Subcutaneous abdominal adipose tissue (tissue), 5 donors: ENCODE measurements around the gene MLN.

Source experiments
- H3K27ac ChIP-seq: one replicate; pipeline ENCODE4 v1.7.0; 2013; ENCODE audit warnings: low read depth, mild to moderate bottlenecking, inconsistent platforms, low read length, moderate library complexity
- H3K27me3 ChIP-seq, 5 donors: one replicate each; pipeline ENCODE4 v1.7.0; 2013; ENCODE audit warnings: low read length in 5 of 5, inconsistent platforms in 1 of 5; ENCODE audit not compliant: control insufficient read depth in 5 of 5, insufficient read depth in 4 of 5
- H3K36me3 ChIP-seq, 5 donors: one replicate each; pipeline ENCODE4 v1.7.0; 2013; ENCODE audit warnings: low read length in 5 of 5; ENCODE audit not compliant: control insufficient read depth in 5 of 5, insufficient read depth in 5 of 5
- H3K4me1 ChIP-seq, 5 donors: one replicate each; pipeline ENCODE4 v1.7.0; 2013; ENCODE audit warnings: low read length in 5 of 5, mild to moderate bottlenecking in 3 of 5, moderate library complexity in 1 of 5; ENCODE audit not compliant: control insufficient read depth in 5 of 5, insufficient read depth in 5 of 5
- H3K4me3 ChIP-seq, 5 donors: one replicate each; pipeline ENCODE4 v1.7.0; 2013; ENCODE audit warnings: low read length in 5 of 5, low read depth in 1 of 5
- H3K9ac ChIP-seq, 5 donors: one replicate each; pipeline ENCODE4 v1.7.0; 2013; ENCODE audit warnings: low read length in 5 of 5, mild to moderate bottlenecking in 4 of 5, moderate library complexity in 3 of 5
- H3K9me3 ChIP-seq, 5 donors: one replicate each; pipeline ENCODE4 v1.7.0; 2013; ENCODE audit warnings: low read length in 5 of 5; ENCODE audit not compliant: control insufficient read depth in 5 of 5
- donor health status: healthy.
- donor health status: healthy.
- donor health status: healthy.
- donor health status: healthy.
- donor health status: healthy.

MLN gene

DNA sequence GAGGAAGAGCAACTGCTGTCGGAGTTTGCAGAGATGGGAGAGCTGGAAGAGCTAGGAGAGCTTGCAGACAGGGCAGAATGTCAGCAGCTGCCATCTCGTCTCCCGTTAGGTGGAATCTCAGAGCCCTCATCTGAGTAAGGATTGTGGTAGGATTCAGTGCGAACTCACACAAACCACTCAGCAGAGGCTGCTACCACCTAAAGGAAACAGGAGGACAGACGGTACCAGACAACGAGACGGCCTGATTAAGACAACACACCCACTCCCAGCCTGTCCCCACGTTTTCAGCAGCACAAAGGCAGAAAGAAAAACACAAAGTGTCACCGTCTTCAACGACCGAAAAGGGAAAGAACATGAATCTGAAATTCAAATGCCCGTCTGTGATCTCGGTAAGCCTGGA is 19.0 kb downstream of the MLN start:
- no peak overlapping the region for H3K27ac ChIP-seq
- no peaks in the 10 kb centered on the region for H3K9me3 ChIP-seq
- peaks cover 0 to 54% (median 47%) of the 10 kb centered on the region in 5 donors for H3K36me3 ChIP-seq
- H3K9ac ChIP-seq, result peak overlapping the region in 3 of 5 donors; percentile 22 to 77 (median 68)
- H3K27me3 ChIP-seq, result no peaks in the 10 kb centered on the region
- no peak overlapping the region for H3K4me3 ChIP-seq
- H3K4me1 ChIP-seq, result peaks cover 18 to 63% (median 50%) of the 10 kb centered on the region in 5 donors

GRCh38 chr6:33783781-33784520 is 19.9 kb downstream of the MLN start:
- H3K9me3 ChIP-seq, result no peaks in the 10 kb centered on the region
- no peaks in the 10 kb centered on the region for H3K27me3 ChIP-seq
- H3K36me3 ChIP-seq, result peaks cover 0 to 62% (median 55%) of the 10 kb centered on the region in 5 donors
- H3K4me1 ChIP-seq, result peaks cover 16 to 58% (median 45%) of the 10 kb centered on the region in 5 donors
- H3K9ac ChIP-seq, result no peak overlapping the region
- no peak overlapping the region for H3K27ac ChIP-seq
- no peak overlapping the region for H3K4me3 ChIP-seq

DNA sequence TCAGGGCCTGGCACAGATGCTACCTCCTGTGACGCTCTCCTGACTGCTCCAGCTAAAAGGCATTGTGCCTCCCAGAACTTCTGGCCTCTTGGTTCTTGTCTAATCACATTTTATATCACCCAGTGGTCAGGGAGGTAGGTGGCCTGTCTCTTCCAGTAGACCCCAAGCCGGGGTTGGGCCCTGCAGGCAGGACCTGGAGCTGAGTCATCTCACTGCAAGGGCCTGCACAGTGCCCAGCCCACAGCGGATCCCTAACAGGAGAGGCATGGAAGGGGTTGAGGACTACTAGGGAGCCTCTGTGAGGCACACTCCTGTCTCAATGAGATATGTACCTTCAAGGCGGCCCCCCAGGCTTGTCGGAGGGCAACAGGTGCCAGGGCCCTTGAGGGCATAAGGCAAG is 21.2 kb downstream of the MLN start:
- Histone ChIP-seq H3K27me3 (no peaks in the 10 kb centered on the region), H3K4me3 (no peak overlapping the region), H3K9me3 (no peaks in the 10 kb centered on the region), H3K9ac (no peak overlapping the region), H3K27ac (no peak overlapping the region), H3K36me3 (peaks cover 4 to 76% (median 69%) of the 10 kb centered on the region in 5 donors), H3K4me1 (peaks cover 11 to 53% (median 38%) of the 10 kb centered on the region in 5 donors)

GRCh38 chr6:33781131-33781975 is 22.4 kb downstream of the MLN start:
- no peak overlapping the region for H3K4me3 ChIP-seq

GRCh38 chr6:33779895-33780294 is 23.9 kb downstream of the MLN start:
- Histone ChIP-seq H3K9ac (no peak overlapping the region), H3K4me3 (no peak overlapping the region)

More at GRCh38 chr6:33781131-33781975, 22.4 kb downstream of the MLN start:
- Histone ChIP-seq H3K4me1 (peaks cover 3 to 41% (median 26%) of the 10 kb centered on the region in 5 donors), H3K9me3 (no peaks in the 10 kb centered on the region), H3K36me3 (peaks cover 4 to 88% (median 81%) of the 10 kb centered on the region in 5 donors), H3K27me3 (no peaks in the 10 kb centered on the region), H3K9ac (no peak overlapping the region), H3K27ac (no peak overlapping the region)

GRCh38 chr6:33779290-33779689 is 24.5 kb downstream of the MLN start:
- no peak overlapping the region for H3K27ac ChIP-seq
- H3K9me3 ChIP-seq, result no peaks in the 10 kb centered on the region
- H3K36me3 ChIP-seq, result peaks cover 7 to 99% (median 93%) of the 10 kb centered on the region in 5 donors
- H3K9ac ChIP-seq, result no peak overlapping the region
- H3K4me1 ChIP-seq, result peaks cover 3 to 21% (median 7%) of the 10 kb centered on the region in 5 donors
- no peak overlapping the region for H3K4me3 ChIP-seq
- H3K27me3 ChIP-seq, result no peaks in the 10 kb centered on the region

More at GRCh38 chr6:33779895-33780294, 23.9 kb downstream of the MLN start:
- no peak overlapping the region for H3K27ac ChIP-seq
- H3K36me3 ChIP-seq, result peaks cover 7 to 99% (median 94%) of the 10 kb centered on the region in 5 donors
- peaks cover 3 to 26% (median 11%) of the 10 kb centered on the region in 5 donors for H3K4me1 ChIP-seq
- H3K27me3 ChIP-seq, result no peaks in the 10 kb centered on the region
- no peaks in the 10 kb centered on the region for H3K9me3 ChIP-seq

DNA sequence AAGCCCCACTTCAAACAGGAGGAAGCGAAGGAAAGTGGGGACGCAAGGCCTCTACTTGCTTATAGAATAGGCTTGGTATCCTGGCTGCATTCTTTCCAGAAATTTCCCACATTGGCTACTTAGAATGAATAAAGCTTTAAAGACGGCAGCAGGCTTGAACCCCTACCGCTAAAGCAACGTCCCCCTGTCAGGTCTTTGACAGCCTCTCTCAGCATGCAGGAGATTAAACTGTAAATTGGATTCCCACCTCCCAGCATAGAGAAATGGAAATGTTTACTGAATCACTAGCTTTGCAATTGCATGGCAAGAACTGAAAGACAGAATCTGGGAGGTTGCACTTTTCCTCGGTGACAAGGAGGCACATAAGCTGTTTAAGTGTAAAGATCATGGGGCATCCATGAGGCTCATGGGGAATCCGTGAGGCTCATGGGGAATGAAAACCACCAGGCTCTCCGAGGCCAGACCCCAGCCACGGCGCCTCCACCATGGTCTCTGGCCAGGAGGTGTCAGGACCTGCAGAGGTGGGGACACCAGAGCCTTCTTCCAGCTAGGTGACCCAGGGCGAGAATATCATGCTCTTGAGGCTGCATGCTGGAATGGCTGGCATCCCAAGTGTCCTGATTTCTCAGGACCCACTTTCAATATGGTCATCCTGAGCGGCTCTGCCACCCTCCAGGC is 25.2 kb downstream of the MLN start:
- H3K36me3 ChIP-seq, result peaks cover 7 to 97% (median 91%) of the 10 kb centered on the region in 5 donors
- no peak overlapping the region for H3K9ac ChIP-seq
- no peak overlapping the region for H3K27ac ChIP-seq
- H3K4me1 ChIP-seq, result peaks cover 3 to 21% (median 7%) of the 10 kb centered on the region in 5 donors
- H3K4me3 ChIP-seq, result no peak overlapping the region
- no peaks in the 10 kb centered on the region for H3K9me3 ChIP-seq
- H3K27me3 ChIP-seq, result no peaks in the 10 kb centered on the region

GRCh38 chr6:33777398-33778388 is 26.1 kb downstream of the MLN start:
- Histone ChIP-seq H3K4me1 (peaks cover 3 to 25% (median 8%) of the 10 kb centered on the region in 5 donors), H3K9me3 (no peaks in the 10 kb centered on the region), H3K9ac (no peak overlapping the region), H3K4me3 (no peak overlapping the region), H3K36me3 (peaks cover 7 to 97% (median 91%) of the 10 kb centered on the region in 5 donors), H3K27me3 (no peaks in the 10 kb centered on the region), H3K27ac (no peak overlapping the region)

GRCh38 chr6:33776764-33777163 is 27.0 kb downstream of the MLN start:
- peaks cover 0 to 30% (median 14%) of the 10 kb centered on the region in 5 donors for H3K4me1 ChIP-seq
- H3K27ac ChIP-seq, result no peak overlapping the region
- no peaks in the 10 kb centered on the region for H3K9me3 ChIP-seq
- H3K27me3 ChIP-seq, result no peaks in the 10 kb centered on the region
- no peak overlapping the region for H3K9ac ChIP-seq
- H3K4me3 ChIP-seq, result no peak overlapping the region
- peaks cover 7 to 95% (median 91%) of the 10 kb centered on the region in 5 donors for H3K36me3 ChIP-seq
